Heart right ventricle (tissue), 16 donors: Measurements from ENCODE around the gene SLC25A18. TPM values are rescaled to one million over a fixed set of nuclear protein-coding genes. Genes with fewer than 3 reads are reported as not detected.

Source experiments
- ATAC-seq, 8 donors: fragments of 200-7000 bp; cut with Tn5 transposase; one replicate each; pipeline ENCODE4 v1.9.1; 2020; ENCODE audit warnings: mild to moderate bottlenecking in 8 of 8, moderate library complexity in 8 of 8, moderate number of reproducible peaks in 1 of 8
- DNase-seq, 2 donors: peaks; one replicate each; pipeline ENCODE4 v3.0.0-alpha.2; 2020
- H3K27ac ChIP-seq, 10 donors: fragments of 200-600 bp; sonication (generic) in 2 of 10; one replicate each; pipeline versions ENCODE4 v1.5.0 to v1.8.0; 2020 to 2022; ENCODE audit warnings: mild to moderate bottlenecking in 3 of 10
- H3K27me3 ChIP-seq, 7 donors: fragments of 200-600 bp; one replicate each; pipeline ENCODE4 v1.8.0; 2021 to 2022; ENCODE audit warnings: mild to moderate bottlenecking in 2 of 7
- H3K36me3 ChIP-seq, 9 donors: fragments of 200-600 bp; sonication (generic) in 1 of 9; one replicate each; pipeline versions ENCODE4 v1.5.0 to v1.8.0; 2020 to 2022; ENCODE audit warnings: mild to moderate bottlenecking in 2 of 9
- H3K4me1 ChIP-seq, 9 donors: fragments of 200-600 bp; sonication (generic) in 1 of 9; one replicate each; pipeline versions ENCODE4 v1.5.0 to v1.8.0; 2020 to 2022; ENCODE audit warnings: mild to moderate bottlenecking in 4 of 9
- H3K4me3 ChIP-seq, 10 donors: fragments of 200-600 bp; sonication (generic) in 2 of 10; one replicate each; pipeline versions ENCODE4 v1.5.0 to v1.8.0; 2020 to 2022; ENCODE audit warnings: mild to moderate bottlenecking in 7 of 10, moderate library complexity in 2 of 10
- H3K9me3 ChIP-seq, 11 donors: fragments of 200-600 bp in 10 of 11; sonication (generic) in 2 of 11; one replicate each; pipeline versions ENCODE4 v1.5.0 to v1.8.0; 2013 to 2022; ENCODE audit warnings: mild to moderate bottlenecking in 2 of 11, control low read depth in 1 of 11, moderate library complexity in 1 of 11
- WGBS, 2 donors: extraction: QIAGEN DNeasy Blood & Tissue Kit; methylation state at CpG; one replicate each; pipeline ENCODE4 v1.1.7; 2013; ENCODE audit warnings: inconsistent platforms in 1 of 2; 5-methylcytosine and 5-hydroxymethylcytosine counted together
- intact Hi-C, 10 donors: fragments of 100-400 bp; cut with DNase I; formaldehyde crosslinking; loops; one replicate each; pipeline versions ENCODE4 v1.11.1 to v1.14.2; 2022
- polyA plus RNA-seq, 2 donors: library from polyadenylated mRNA; stranded (reverse); fragments of 200-250 nt; gene quantifications; one replicate each; pipeline ENCODE4 v1.2.3, GENCODE V29; 2013
- total RNA-seq, 10 donors: library from RNA; stranded (reverse); fragmentation: NEBNext Ultra II Directional in 3 of 10; extraction: Animal tissue kit (Norgen Biotek cat#: 25700) in 3 of 10; gene quantifications; one replicate each; pipeline versions ENCODE4 v1.2.1 to v1.2.4, GENCODE V29; 2021 to 2023
- TF ChIP-seq, protein P1 (sequence below), 9 donors: fragments of 200-600 bp; sonication (generic) in 2 of 9; IDR thresholded peaks; one replicate each; pipeline versions ENCODE4 v1.5.0 to v1.8.0; 2021 to 2022; ENCODE audit warnings: antibody characterized with exemption in 9 of 9, mild to moderate bottlenecking in 5 of 9, moderate library complexity in 1 of 9
- donor health status: Arrhythmogenic right ventricular cardiomyopathy.
- donor health status: ischemic (EF 13 %, LVEDD 7.1; RV severe dilation, severe dysfunction).
- donor health status: healthy with polysubstance abuse.
- donor health status: DM: no; HTN: yes; CAD: no.
- donor health status: DM: no; HTN: no; CAD: no.
- donor health status: ischemic (EF 25% LVEDD 6.9; RV normal size, moderate dysfunction).
- donor health status: ischemic (EF 25% LVEDD 5.7; RV mildly dilated, moderate dysfunction).
- donor health status: healthy.
- donor health status: DM: yes; HTN: yes; CAD: no.
- donor health status: Ischemic cardiomyopathy.
- donor health status: ischemic (EF 35%, LVEDD 5.7; RV mildly dilated, moderate dysfunction).
- donor health status: nonischemic (EF 11% LVEDD 7.7; RV severe dilation, severe dysfunction).
- donor health status: DM: yes; HTN: yes; CAD: no.
- donor health status: PGD.
- donor health status: ischemic (EF 29% LVEDD 5.4; RV normal size, mild dysfunction).
- donor health status: nonischemic (EF 23%, LVEDD 6.1; RV moderate dilation, normal function).

SLC25A18 gene
- total and polyA plus RNA-seq, 12 donors = 0.65 to 13.6 (median 1.1) TPM

DNA sequence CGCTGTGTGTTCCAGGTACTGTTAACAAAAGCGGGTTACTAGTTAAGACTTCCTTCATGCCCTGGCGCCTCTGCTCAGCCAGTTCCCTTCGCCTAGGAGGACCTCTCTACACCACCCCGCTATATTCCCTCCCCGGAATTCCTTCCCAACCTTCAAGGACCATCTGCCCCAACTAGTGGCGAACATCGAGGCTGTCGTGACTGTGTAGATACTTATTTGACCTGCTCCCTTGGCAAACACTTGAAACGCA is 74.8 kb downstream of the SLC25A18 start:
- peaks cover 0 to 12% (median 0%) of the 10 kb centered on the region in 9 donors for H3K36me3 ChIP-seq
- TF ChIP-seq, protein P1, sequence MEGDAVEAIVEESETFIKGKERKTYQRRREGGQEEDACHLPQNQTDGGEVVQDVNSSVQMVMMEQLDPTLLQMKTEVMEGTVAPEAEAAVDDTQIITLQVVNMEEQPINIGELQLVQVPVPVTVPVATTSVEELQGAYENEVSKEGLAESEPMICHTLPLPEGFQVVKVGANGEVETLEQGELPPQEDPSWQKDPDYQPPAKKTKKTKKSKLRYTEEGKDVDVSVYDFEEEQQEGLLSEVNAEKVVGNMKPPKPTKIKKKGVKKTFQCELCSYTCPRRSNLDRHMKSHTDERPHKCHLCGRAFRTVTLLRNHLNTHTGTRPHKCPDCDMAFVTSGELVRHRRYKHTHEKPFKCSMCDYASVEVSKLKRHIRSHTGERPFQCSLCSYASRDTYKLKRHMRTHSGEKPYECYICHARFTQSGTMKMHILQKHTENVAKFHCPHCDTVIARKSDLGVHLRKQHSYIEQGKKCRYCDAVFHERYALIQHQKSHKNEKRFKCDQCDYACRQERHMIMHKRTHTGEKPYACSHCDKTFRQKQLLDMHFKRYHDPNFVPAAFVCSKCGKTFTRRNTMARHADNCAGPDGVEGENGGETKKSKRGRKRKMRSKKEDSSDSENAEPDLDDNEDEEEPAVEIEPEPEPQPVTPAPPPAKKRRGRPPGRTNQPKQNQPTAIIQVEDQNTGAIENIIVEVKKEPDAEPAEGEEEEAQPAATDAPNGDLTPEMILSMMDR (IDR thresholded peaks at IDR 0.05) = peak in 2 of 9 donors; percentile 6 to 17
- 0 to 1% methylated on average over 10 of the region's 10 CpGs for WGBS, 2 donors
- ATAC-seq = peak; percentile 37 to 75 (median 65)
- intact Hi-C loops = loop anchor here in 4 of 10 donors (1.0 to 10.0 kb wide), 6 partner anchors 10 to 463 kb away; partner anchors contain the start of genes SLC25A18 (in 2 of the 4), ATP6V1E1 (in 1 of the 4), BID (in 1 of the 4) and PEX26 (in 1 of the 4)
- H3K4me3 ChIP-seq = peak overlapping the region; percentile 52 to 92 (median 76)
- peaks cover 3 to 27% (median 24%) of the 10 kb centered on the region in 9 donors for H3K4me1 ChIP-seq
- H3K27me3 ChIP-seq = no peaks in the 10 kb centered on the region
- H3K9me3 ChIP-seq = no peaks in the 10 kb centered on the region
- peak overlapping the region; percentile 93 to 100 (median 98) for H3K27ac ChIP-seq
- no peak for DNase-seq

DNA sequence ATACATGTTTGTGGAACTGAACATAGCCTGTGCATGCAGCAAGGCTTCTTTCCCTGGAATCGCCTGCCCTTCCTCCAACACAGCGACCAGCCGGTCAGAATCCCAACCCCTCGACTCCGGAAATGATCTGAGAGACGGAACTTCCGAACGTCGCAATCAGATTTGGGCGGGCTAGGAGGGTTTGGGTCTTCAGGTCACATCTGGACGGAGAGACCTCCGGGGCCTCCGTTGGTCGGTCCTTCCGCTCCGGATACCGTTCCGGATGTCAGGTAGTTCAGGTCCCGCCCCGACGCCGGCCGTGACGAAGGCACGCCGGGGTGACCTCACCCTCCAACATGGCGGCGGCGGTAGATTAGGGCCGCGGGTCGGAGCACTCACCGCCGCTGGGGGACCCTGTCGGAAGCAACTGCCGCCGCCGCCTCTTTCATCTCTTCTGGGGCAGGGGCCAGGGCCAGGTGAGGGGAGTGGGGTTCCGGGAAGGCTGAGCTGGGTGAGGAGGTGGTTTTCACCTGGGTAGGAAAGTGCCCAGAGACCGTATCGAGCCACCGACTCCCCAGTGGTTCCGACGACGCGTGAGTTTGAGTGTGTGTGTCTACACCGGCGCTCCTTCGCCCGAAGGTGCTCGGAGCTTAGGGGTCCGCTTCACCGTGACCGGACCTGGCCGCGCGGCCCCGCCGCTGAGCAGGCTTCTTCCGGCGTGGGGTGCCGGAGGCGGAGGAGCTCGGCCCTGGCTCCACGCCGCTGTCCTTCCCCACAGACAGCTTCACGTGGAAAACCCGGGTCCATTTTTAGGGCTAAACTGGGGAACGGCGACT is 75.3 kb downstream of the SLC25A18 start, which contains the start of gene BCL2L13:
TSS of gene BCL2L13 (plus strand) at position 326 of the 815 bp plus-strand sequence. CDS start 16,955 bp downstream, outside the sequence.
- Histone ChIP-seq H3K9me3 (no peaks in the 10 kb centered on the region), H3K27me3 (no peaks in the 10 kb centered on the region), H3K36me3 (peaks cover 0 to 12% (median 0%) of the 10 kb centered on the region in 9 donors), H3K4me3 (peak within 1 kb of the TSS; percentile 52 to 92 (median 76)), H3K27ac (peak within 1 kb of the TSS; percentile 93 to 100 (median 98)), H3K4me1 (peaks cover 3 to 27% (median 24%) of the 10 kb centered on the region in 9 donors)
- TF ChIP-seq, protein P1 (IDR thresholded peaks at IDR 0.05) = peak in 1 of 9 donors; percentile 17
- DNase-seq (peak; percentile 91), ATAC-seq (peak; percentile 97 to 99 (median 98))
- WGBS, 2 donors = 0% methylated on average over 69 to 70 of the region's 70 CpGs
- intact Hi-C loops = loop anchor here in 4 of 10 donors (1.0 to 10.0 kb wide), 6 partner anchors 10 to 464 kb away; partner anchors contain the start of genes SLC25A18 (in 2 of the 4), ATP6V1E1 (in 1 of the 4), BID (in 1 of the 4) and PEX26 (in 1 of the 4)

DNA sequence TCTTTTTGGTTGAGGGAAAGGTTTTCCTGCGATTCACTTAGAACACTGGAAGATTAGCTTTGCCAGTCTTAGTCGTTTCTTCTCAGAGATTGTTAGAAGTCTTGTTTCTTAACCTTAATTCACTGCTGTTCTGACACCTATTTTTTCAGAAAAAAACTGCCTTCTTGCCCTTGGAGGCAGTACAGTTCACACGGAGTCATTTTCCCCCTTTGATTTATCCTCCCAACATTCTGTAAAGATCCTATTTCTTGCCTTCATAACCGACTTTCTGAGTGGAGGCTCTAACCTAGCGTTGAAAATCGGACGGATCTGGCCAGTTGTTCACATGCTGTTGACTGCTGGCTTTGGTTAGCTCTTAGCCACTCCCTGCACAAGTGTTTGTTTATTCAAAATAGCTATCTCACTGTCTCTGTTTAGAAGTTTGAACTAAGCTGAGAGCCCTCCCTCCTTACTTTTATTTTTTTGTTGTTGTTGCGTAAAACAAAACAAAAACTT is 76.0 kb downstream of the SLC25A18 start:
- Histone ChIP-seq H3K4me1 (peaks cover 3 to 27% (median 24%) of the 10 kb centered on the region in 9 donors), H3K27ac (peak overlapping the region; percentile 93 to 100 (median 98)), H3K4me3 (peak overlapping the region; percentile 52 to 92 (median 76)), H3K9me3 (no peaks in the 10 kb centered on the region), H3K27me3 (no peaks in the 10 kb centered on the region), H3K36me3 (peaks cover 0 to 12% (median 0%) of the 10 kb centered on the region in 9 donors)
- peak; percentile 27 to 55 (median 46) for ATAC-seq
- TF ChIP-seq, protein P1 (IDR thresholded peaks at IDR 0.05) = no peak
- DNase-seq = no peak
- 5 to 6% methylated on average over 8 of the region's 8 CpGs for WGBS, 2 donors
- intact Hi-C loops = loop anchor here in 4 of 10 donors (2.0 to 10.0 kb wide), 5 partner anchors 68 to 464 kb away; partner anchors contain the start of genes SLC25A18 (in 2 of the 4), BID (in 1 of the 4) and PEX26 (in 1 of the 4)

Other genes starting within 250 kb of the SLC25A18 start
- gene CECR2, start 194.0 kb upstream of the SLC25A18 start, total RNA-seq = 1 to 10 TPM; 5.2 to 9.1 (median 6.5) TPM
- 1 to 10 TPM; 1.1 to 6.4 TPM for gene CECR2, start 194.0 kb upstream of the SLC25A18 start, polyA plus RNA-seq
- gene ATP6V1E1, start 65.3 kb downstream of the SLC25A18 start, total RNA-seq = 100 to 1,000 TPM; 179 to 237 (median 218) TPM
- 100 to 1,000 TPM in 1 of 2 donors, 10 to 100 TPM in 1; 73.4 to 278 TPM for gene ATP6V1E1, start 65.3 kb downstream of the SLC25A18 start, polyA plus RNA-seq
- gene BCL2L13, start 75.3 kb downstream of the SLC25A18 start, total RNA-seq = 100 to 1,000 TPM in 2 of 10 donors, 10 to 100 TPM in 8; 75.9 to 113 (median 91.2) TPM
- gene BCL2L13, start 75.3 kb downstream of the SLC25A18 start, polyA plus RNA-seq = 10 to 100 TPM; 27.9 to 34.2 TPM
- gene BID, start 211.0 kb downstream of the SLC25A18 start, total RNA-seq = 10 to 100 TPM in 5 of 10 donors, 1 to 10 TPM in 5; 5.6 to 24.1 (median 10.5) TPM
- 10 to 100 TPM; 10.2 to 42.9 TPM for gene BID, start 211.0 kb downstream of the SLC25A18 start, polyA plus RNA-seq